HEK293 (cell line): ENCODE results near the gene LRBA.

Experiments
- CTCF ChIA-PET: fragments of 350-600 bp; formaldehyde crosslinking; extraction: SDS; loops from one replicate; lab custom pipeline; 2021; ENCODE audit warnings: antibody characterized with exemption; lab: Yijun Ruan, JAX
- POLR2A ChIA-PET: fragments of 300-600 bp; formaldehyde crosslinking; extraction: SDS; loops from one replicate; lab custom pipeline; 2020; ENCODE audit warnings: antibody characterized with exemption, inconsistent platforms; lab: Yijun Ruan, JAX
- H3K27ac ChIP-seq: fragments of 200-500 bp; sonication (Bioruptor generic); 2 replicates; pipeline ENCODE4 v1.5.1; 2014; ENCODE audit warnings: low read depth, low read length, control low read depth, inconsistent platforms; ENCODE audit errors: extremely low read depth
- H3K36me3 ChIP-seq, 2 experiments: fragments of 200-500 bp in 1 of 2; sonication (Bioruptor generic) in 1 of 2; 1 replicate in 1 of 2; 2 replicates in 1 of 2; pipeline ENCODE4 v1.5.1; 2014 to 2017; ENCODE audit warnings: inconsistent platforms in 2 of 2, low read length in 2 of 2; ENCODE audit not compliant: control insufficient read depth in 2 of 2, insufficient read depth in 1 of 2
- H3K4me1 ChIP-seq: fragments of 200-500 bp; sonication (Bioruptor generic); 2 replicates; pipeline ENCODE4 v1.5.1; 2014; ENCODE audit warnings: mild to moderate bottlenecking, low read length, inconsistent platforms; ENCODE audit not compliant: control insufficient read depth, insufficient read depth
- H3K4me3 ChIP-seq: 2 replicates; pipeline ENCODE4 v1.5.1; 2011; ENCODE audit warnings: low read depth, mild to moderate bottlenecking, control low read depth, low read length, moderate library complexity
- H3K9me3 ChIP-seq: fragments of 200-500 bp; sonication (Bioruptor generic); 2 replicates; pipeline ENCODE4 v1.5.1; 2014; ENCODE audit warnings: low read depth, low read length, inconsistent platforms; ENCODE audit not compliant: control insufficient read depth, insufficient read depth
- BCL11B ChIP-seq: fragments of 450-650 bp; formaldehyde crosslinking; IDR thresholded peaks from 2 replicates; pipeline ENCODE4 v1.5.1; 2016; ENCODE audit warnings: low read depth, missing biosample characterization, missing genetic modification characterization
- GLI4 ChIP-seq: fragments of 450-650 bp; formaldehyde crosslinking; IDR thresholded peaks from 2 replicates; pipeline ENCODE4 v1.5.1; 2016; ENCODE audit warnings: missing biosample characterization, missing genetic modification characterization
- KLF1 ChIP-seq: fragments of 450-650 bp; formaldehyde crosslinking; IDR thresholded peaks from 2 replicates; pipeline ENCODE4 v1.5.1; 2016; ENCODE audit warnings: missing biosample characterization, missing genetic modification characterization
- KLF10 ChIP-seq: fragments of 450-650 bp; IDR thresholded peaks from 2 replicates; pipeline ENCODE4 v1.5.1; 2018; ENCODE audit warnings: missing biosample characterization, mild to moderate bottlenecking, missing genetic modification characterization
- OSR2 ChIP-seq: fragments of 450-650 bp; formaldehyde crosslinking; IDR thresholded peaks from 2 replicates; pipeline ENCODE4 v1.5.1; 2016; ENCODE audit warnings: missing biosample characterization, missing genetic modification characterization
- OVOL3 ChIP-seq: fragments of 450-650 bp; formaldehyde crosslinking; IDR thresholded peaks from 2 replicates; pipeline ENCODE4 v1.5.1; 2016; ENCODE audit warnings: missing biosample characterization, missing genetic modification characterization
- SCRT2 ChIP-seq: fragments of 450-650 bp; formaldehyde crosslinking; IDR thresholded peaks from 2 replicates; pipeline ENCODE4 v1.5.1; 2016; ENCODE audit warnings: missing biosample characterization, missing genetic modification characterization
- SP7 ChIP-seq: fragments of 450-650 bp; formaldehyde crosslinking; IDR thresholded peaks from 2 replicates; pipeline ENCODE4 v1.5.1; 2016; ENCODE audit warnings: missing biosample characterization, missing genetic modification characterization
- ZBTB17 ChIP-seq: fragments of 450-650 bp; formaldehyde crosslinking; IDR thresholded peaks from 2 replicates; pipeline ENCODE4 v1.5.1; 2016; ENCODE audit warnings: missing biosample characterization, missing genetic modification characterization
- ZEB2 ChIP-seq: fragments of 450-650 bp; formaldehyde crosslinking; IDR thresholded peaks from 2 replicates; pipeline ENCODE4 v1.5.1; 2016; ENCODE audit warnings: missing biosample characterization, missing genetic modification characterization
- ZNF10 ChIP-seq: fragments of 450-650 bp; formaldehyde crosslinking; IDR thresholded peaks from 2 replicates; pipeline ENCODE4 v1.5.1; 2017; ENCODE audit warnings: missing biosample characterization, missing genetic modification characterization
- ZNF114 ChIP-seq: fragments of 450-650 bp; formaldehyde crosslinking; IDR thresholded peaks from 2 replicates; pipeline ENCODE4 v1.5.0; 2017; ENCODE audit warnings: missing biosample characterization, missing genetic modification characterization
- ZNF138 ChIP-seq: fragments of 450-650 bp; formaldehyde crosslinking; IDR thresholded peaks from 2 replicates; pipeline ENCODE4 v1.5.1; 2016; ENCODE audit warnings: missing biosample characterization, missing genetic modification characterization, borderline replicate concordance
- ZNF140 ChIP-seq: fragments of 450-650 bp; formaldehyde crosslinking; IDR thresholded peaks from 2 replicates; pipeline ENCODE4 v1.5.1; 2016; ENCODE audit warnings: missing biosample characterization, missing genetic modification characterization
- ZNF155 ChIP-seq: fragments of 450-650 bp; formaldehyde crosslinking; IDR thresholded peaks from 2 replicates; pipeline ENCODE4 v1.5.1; 2016; ENCODE audit warnings: missing biosample characterization, missing genetic modification characterization
- ZNF169 ChIP-seq: fragments of 450-650 bp; formaldehyde crosslinking; IDR thresholded peaks from 2 replicates; pipeline ENCODE4 v1.5.1; 2016; ENCODE audit warnings: missing biosample characterization, missing genetic modification characterization
- ZNF184 ChIP-seq: fragments of 450-650 bp; IDR thresholded peaks from 2 replicates; pipeline ENCODE4 v1.5.1; 2018; ENCODE audit warnings: missing biosample characterization, mild to moderate bottlenecking, missing genetic modification characterization
- ZNF202 ChIP-seq: fragments of 450-650 bp; formaldehyde crosslinking; IDR thresholded peaks from 2 replicates; pipeline ENCODE4 v1.5.1; 2016; ENCODE audit warnings: missing biosample characterization, missing genetic modification characterization, borderline replicate concordance
- ZNF214 ChIP-seq: fragments of 450-650 bp; formaldehyde crosslinking; IDR thresholded peaks from 2 replicates; pipeline ENCODE4 v1.5.1; 2017; ENCODE audit warnings: missing biosample characterization, mild to moderate bottlenecking, missing genetic modification characterization, borderline replicate concordance
- ZNF324 ChIP-seq: fragments of 450-650 bp; formaldehyde crosslinking; IDR thresholded peaks from 2 replicates; pipeline ENCODE4 v1.5.1; 2016; ENCODE audit warnings: missing biosample characterization, missing genetic modification characterization
- ZNF366 ChIP-seq: fragments of 450-650 bp; formaldehyde crosslinking; conservative IDR thresholded peaks from 2 replicates; pipeline ENCODE4 v1.5.1; 2016; ENCODE audit warnings: missing biosample characterization, missing genetic modification characterization
- ZNF473 ChIP-seq: fragments of 450-650 bp; formaldehyde crosslinking; IDR thresholded peaks from 2 replicates; pipeline ENCODE4 v1.5.1; 2017; ENCODE audit warnings: missing biosample characterization, missing genetic modification characterization
- ZNF548 ChIP-seq: fragments of 450-650 bp; formaldehyde crosslinking; IDR thresholded peaks from 2 replicates; pipeline ENCODE4 v1.5.1; 2016; ENCODE audit warnings: missing biosample characterization, missing genetic modification characterization
- ZNF623 ChIP-seq: fragments of 450-650 bp; formaldehyde crosslinking; IDR thresholded peaks from 2 replicates; pipeline ENCODE4 v1.5.1; 2016; ENCODE audit warnings: missing biosample characterization, missing genetic modification characterization
- ZNF629 ChIP-seq: fragments of 450-650 bp; formaldehyde crosslinking; IDR thresholded peaks from 2 replicates; pipeline ENCODE4 v1.5.1; 2017; ENCODE audit warnings: missing biosample characterization, missing genetic modification characterization
- ZNF654 ChIP-seq: fragments of 450-650 bp; formaldehyde crosslinking; IDR thresholded peaks from 2 replicates; pipeline ENCODE4 v1.5.1; 2016; ENCODE audit warnings: low read depth, missing biosample characterization, missing genetic modification characterization
- ZNF677 ChIP-seq: fragments of 450-650 bp; IDR thresholded peaks from 2 replicates; pipeline ENCODE4 v1.5.0; 2018; ENCODE audit warnings: missing biosample characterization, mild to moderate bottlenecking, missing genetic modification characterization, moderate library complexity
- ZNF701 ChIP-seq: fragments of 450-650 bp; formaldehyde crosslinking; IDR thresholded peaks from 2 replicates; pipeline ENCODE4 v1.5.1; 2016; ENCODE audit warnings: missing biosample characterization, missing genetic modification characterization
- ZNF776 ChIP-seq: fragments of 450-650 bp; formaldehyde crosslinking; IDR thresholded peaks from 2 replicates; pipeline ENCODE4 v1.5.0; 2017; ENCODE audit warnings: missing biosample characterization, missing genetic modification characterization, borderline replicate concordance
- ZSCAN16 ChIP-seq: fragments of 450-650 bp; formaldehyde crosslinking; IDR thresholded peaks from 2 replicates; pipeline ENCODE4 v1.5.1; 2016; ENCODE audit warnings: missing biosample characterization, missing genetic modification characterization

The LRBA gene

GRCh38 chr4:150355418-150355817 lies 659.7 kb downstream of the LRBA start:
- CTCF ChIA-PET: no interaction called here
- Histone ChIP-seq H3K9me3 (no peaks in the 10 kb centered on the region), H3K36me3 (no peaks in the 10 kb centered on the region), H3K27ac (no peak overlapping the region), H3K4me1 (0 out of 2 replicates have a peak, but pooled peaks cover 2% of the 10 kb centered on the region), H3K4me3 (no peak overlapping the region)
- POLR2A ChIA-PET: no interaction called here
- TF ChIP-seq BCL11B (tag by site-specific recombination): no peak
- TF ChIP-seq SP7: no peak
- TF ChIP-seq ZNF548 (tag by site-specific recombination): no peak
- no peak for TF ChIP-seq ZNF140
- TF ChIP-seq ZNF114 (tag by site-specific recombination): no peak
- no peak for TF ChIP-seq ZNF169

- Histone ChIP-seq H3K9me3 (no peaks in the 10 kb centered on the region), H3K4me3 (no peak overlapping the region)
- TF ChIP-seq ZNF155 (tag by site-specific recombination) (no peak), ZNF701 (tag by site-specific recombination) (no peak), ZNF776 (tag by site-specific recombination) (no peak), ZNF138 (no peak), ZNF202 (tag by site-specific recombination) (no peak), ZNF473 (tag by site-specific recombination) (no peak), ZNF654 (tag by site-specific recombination) (no peak), OVOL3 (no peak), GLI4 (tag by site-specific recombination) (no peak), ZNF10 (tag by site-specific recombination) (no peak), KLF10 (tag by site-specific recombination) (no peak), ZNF324 (tag by site-specific recombination) (no peak), ZNF214 (no peak), ZNF623 (tag by site-specific recombination) (no peak), ZBTB17 (tag by site-specific recombination) (no peak), ZNF140 (no peak)
- TF ChIP-seq, all 188 proteins: peak for 0
- CTCF ChIA-PET: interaction anchor here (0.6 to 0.7 kb wide), 2 partner anchors 234 to 815 kb away, joined by 3 to 4 read pairs; no protein-coding TSS in a partner anchor
- Histone ChIP-seq H3K36me3 (no peaks in the 10 kb centered on the region), H3K4me1 (0 out of 2 replicates have a peak, but pooled peaks cover 2% of the 10 kb centered on the region), H3K27ac (no peak overlapping the region)
- POLR2A ChIA-PET: no interaction called here
Observed at GRCh38 chr4:150354214-150354796, 660.8 kb downstream of the LRBA start.

GRCh38 chr4:150348079-150348478 lies 667.0 kb downstream of the LRBA start:
- POLR2A ChIA-PET: no interaction called here
- Histone ChIP-seq H3K9me3 (no peaks in the 10 kb centered on the region), H3K36me3 (no peaks in the 10 kb centered on the region; a peak in 1 of 3 replicates), H3K4me3 (no peak overlapping the region), H3K27ac (no peak overlapping the region), H3K4me1 (no peaks in the 10 kb centered on the region)
- TF ChIP-seq KLF1 (no peak), ZNF677 (tag by site-specific recombination) (no peak), GLI4 (tag by site-specific recombination) (no peak), ZNF629 (tag by site-specific recombination) (peak; percentile 49), SCRT2 (tag by site-specific recombination) (0 out of 2 replicates have a peak, but pooled peaks have one; percentile 38), ZNF184 (tag by site-specific recombination) (0 out of 2 replicates have a peak, but pooled peaks have one; percentile 22), OSR2 (tag by site-specific recombination) (peak; percentile 27; the same call in 1 of the 2 replicates), ZEB2 (peak; percentile 68), ZNF366 (tag by site-specific recombination) (0 out of 2 replicates have a peak, but pooled peaks have one; percentile 29), ZSCAN16 (no peak)
- CTCF ChIA-PET: no interaction called here
